ENCODE data around the gene GGA1.

GGA1 gene, protein sequence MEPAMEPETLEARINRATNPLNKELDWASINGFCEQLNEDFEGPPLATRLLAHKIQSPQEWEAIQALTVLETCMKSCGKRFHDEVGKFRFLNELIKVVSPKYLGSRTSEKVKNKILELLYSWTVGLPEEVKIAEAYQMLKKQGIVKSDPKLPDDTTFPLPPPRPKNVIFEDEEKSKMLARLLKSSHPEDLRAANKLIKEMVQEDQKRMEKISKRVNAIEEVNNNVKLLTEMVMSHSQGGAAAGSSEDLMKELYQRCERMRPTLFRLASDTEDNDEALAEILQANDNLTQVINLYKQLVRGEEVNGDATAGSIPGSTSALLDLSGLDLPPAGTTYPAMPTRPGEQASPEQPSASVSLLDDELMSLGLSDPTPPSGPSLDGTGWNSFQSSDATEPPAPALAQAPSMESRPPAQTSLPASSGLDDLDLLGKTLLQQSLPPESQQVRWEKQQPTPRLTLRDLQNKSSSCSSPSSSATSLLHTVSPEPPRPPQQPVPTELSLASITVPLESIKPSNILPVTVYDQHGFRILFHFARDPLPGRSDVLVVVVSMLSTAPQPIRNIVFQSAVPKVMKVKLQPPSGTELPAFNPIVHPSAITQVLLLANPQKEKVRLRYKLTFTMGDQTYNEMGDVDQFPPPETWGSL

DNA sequence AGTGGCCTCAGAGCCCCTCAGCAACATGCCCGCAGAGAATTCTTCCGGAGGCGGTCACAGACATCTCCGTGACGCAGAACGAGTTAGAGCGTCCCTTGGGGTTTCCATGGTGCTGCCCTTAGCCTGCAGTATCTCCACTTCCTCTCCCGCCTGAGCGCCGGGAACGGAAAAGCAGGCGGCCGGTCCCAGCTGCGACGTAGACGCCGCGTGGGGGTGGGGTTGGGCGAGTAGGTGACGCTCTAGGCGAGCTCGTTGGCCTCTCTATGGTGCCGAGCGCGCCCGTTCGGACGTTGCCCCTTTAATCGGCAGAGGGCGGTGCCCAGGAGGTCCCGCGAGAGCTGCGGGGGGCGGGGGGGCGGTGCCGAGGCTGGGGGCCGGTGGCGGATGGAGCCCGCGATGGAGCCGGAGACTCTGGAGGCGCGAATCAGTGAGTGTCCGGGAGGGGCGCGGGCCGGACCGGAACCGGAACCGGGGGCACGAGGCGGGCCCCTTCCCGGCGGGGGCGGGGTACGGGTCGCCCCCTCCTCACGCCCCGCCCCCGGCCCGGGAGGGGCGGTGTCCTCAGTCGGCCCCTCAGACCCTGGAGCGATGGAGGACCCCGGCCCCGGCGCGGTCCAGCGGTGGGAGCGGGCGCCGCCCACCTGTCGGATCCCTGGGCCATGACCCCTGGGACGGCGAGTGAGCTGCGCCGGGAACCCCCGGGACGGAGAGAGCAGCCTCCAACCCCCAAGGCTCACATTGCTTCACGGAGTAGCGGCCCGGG, at the start of gene GGA1:
Gene GGA1 (plus strand): TSS at position 358 of the 763 bp plus-strand sequence. CDS start 27 bp downstream, at position 385.
- DNase-seq (ENCODE audit: low read depth, low spot score): peak; percentile 94

DNA sequence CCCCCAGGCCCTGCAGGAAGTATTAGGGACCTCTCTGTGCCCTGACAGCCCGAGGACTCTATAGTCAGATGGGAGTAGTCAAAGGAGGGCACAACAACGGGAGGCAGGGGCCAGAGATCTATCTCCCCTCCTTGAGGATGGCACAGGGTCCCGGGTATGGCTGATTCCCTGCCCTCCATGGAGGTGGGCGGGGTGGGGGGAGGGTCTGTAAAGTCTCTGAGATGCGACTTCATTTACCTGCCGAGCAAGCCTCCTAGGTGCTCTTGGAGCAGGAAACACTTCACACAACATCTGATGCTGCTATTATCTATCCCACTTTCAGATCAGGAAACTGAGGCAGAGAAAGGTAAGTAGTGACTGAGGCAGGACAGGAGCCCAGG, 49.1 kb upstream of the GGA1 start:
- DNase-seq (ENCODE audit: low read depth, low spot score): no peak

DNA sequence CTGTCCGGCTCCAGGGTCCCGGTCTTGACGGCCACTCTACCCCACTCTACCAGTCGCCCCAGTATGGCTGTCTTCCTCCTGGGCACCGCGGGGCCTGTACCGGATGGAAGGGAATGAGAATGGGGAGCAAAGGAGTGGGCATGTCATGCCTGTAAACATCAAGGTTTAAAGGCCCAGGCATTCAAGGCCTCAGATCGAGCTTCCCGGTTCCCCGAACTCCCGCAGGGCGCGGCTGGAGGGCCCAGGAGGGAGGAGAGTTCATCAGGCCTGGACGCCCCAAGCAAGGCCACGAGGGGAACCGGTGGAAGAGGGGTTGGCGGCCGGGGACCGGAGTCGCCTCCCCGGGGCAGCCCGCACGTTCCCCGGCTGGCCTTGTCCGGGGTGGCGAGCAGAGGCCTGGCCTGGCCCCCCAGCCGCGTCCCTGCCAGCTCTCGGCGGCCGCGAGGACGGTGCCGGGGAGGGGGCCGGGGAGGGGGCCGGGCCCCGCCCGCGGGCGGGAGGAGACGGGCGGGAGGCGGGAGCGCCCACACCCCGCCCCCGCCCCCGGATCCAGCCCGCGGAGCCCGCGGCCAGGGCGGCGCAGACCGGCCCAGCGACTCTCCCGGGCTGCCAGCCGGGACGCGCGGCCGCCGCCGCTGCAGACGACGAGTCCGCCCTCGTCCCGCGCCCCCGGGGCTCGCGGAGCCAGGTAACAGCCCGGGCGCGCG, 48.6 kb upstream of the GGA1 start, which contains the start of gene CDC42EP1:
Gene CDC42EP1 (plus strand): TSS at position 580 of the 707 bp plus-strand sequence. CDS start 5,870 bp downstream, outside the sequence.
- DNase-seq (ENCODE audit: low read depth, low spot score): no peak

DNA sequence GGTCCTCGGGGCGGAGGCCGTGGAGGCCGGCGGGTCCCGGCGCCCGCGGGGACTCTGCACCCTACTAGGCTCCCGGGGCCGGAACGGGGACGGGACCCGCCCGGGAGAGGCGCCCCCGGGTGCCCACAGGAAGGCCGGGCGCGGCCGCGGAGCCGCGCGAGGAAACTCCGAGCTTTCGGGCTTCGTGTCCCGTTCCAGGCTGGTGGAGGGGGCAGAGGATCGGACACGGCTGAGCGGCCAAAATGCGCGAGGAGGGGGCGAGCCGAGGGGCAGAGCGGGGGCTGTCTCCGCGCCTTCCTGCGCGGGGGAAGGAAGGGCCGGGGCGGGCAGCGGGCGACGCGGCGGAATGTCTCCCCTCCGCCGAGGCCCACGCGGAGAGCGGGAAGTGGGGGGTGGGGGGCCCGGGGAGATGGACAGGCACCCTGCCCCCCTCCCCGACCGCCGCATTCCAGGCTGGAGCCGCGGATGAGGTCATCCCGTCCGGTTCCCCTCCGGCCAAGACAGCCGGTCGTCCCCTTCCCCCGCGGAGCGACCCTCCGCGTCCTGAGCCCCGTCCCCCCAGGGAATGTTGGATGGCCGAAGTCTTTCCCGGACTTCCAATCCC, 47.9 kb upstream of the GGA1 start:
- no peak for DNase-seq (ENCODE audit: low read depth, low spot score)

GRCh38 chr22:37561212-37562048, 47.2 kb upstream of the GGA1 start:
- peak; percentile 49 for DNase-seq (ENCODE audit: low read depth, low spot score)

DNA sequence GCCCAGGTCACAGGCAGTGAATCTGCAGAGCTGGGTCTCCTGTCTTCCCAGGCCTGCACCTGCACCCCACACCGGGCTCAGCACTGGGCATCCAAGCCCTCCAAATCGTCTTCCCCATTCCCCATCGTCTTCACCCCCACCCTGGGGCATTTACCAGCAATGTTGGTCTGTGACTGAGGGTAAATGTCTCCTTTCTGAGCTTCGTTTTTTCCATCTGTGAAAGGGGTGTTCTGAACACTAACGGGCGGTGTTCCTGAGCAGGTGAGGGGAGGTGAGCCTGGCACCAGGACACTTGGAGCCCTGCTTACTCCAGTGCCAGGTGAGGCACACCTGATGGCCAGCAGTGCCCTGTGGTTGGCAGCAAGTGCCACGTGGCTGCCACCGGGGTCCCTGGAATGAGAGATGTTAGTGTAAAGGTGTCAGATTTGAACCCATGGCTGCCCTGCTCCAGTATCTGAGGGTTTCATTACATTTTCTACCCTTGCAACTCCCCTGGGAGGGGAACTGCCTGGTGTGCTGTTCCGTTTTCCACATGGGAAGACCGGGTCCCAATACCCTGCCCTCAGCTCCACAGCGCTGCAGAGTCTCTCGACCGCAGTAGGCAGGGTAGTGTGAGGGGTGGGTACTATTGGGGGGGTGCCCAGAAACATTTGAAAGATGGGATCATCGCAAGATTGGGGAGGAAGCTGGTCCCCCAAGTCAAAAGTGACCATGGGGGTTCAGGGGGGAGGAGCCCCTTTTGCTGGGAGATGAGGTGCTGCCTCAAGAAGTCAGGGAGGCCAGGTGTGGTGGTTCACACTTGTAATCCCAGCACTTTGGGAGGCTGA, 46.4 kb upstream of the GGA1 start:
- no peak for DNase-seq (ENCODE audit: low read depth, low spot score)

DNA sequence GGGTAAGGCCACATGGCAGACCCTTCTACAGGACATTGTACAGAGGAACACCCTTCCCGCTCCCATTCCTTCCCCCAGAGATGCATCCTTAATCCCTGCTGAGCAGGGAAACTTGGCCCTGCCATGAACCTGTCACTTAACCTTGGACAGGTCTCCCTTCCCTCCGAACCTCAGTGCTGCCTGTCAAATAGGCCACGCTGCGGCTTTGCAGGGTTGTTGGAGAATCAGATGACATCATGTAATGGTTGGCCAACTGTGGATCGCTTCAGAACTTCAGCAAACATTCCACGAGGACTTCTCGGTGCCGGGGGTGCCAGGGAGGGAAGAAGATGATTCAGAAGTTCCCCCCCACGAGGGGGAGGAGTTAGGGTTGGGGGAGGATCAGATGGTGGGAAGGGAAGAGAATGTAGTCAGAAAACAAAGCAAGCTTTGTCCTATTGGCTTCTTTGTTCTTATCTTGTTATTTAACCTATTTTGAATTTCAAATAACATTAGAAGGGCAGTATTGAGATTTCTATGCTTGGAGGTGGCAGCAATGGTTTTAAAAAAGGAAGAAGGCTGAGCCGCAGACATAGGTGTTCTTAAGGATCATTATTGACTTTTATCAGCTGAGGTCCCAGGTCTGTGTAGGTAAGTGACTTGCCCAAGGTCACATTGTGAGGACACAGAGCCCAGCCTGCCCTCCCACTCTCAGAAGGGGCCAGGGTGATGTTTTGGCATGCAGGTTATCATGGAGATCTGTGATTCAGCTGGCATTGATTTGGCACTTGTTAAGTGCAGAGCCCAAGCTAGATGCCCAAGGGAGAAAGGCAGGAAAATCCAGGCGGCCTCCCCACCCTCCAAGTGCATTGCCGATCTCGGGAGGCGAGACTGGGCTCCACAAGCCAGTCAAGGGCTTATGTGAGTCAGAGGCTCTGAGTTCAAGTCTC, 45.2 kb upstream of the GGA1 start:
- DNase-seq (ENCODE audit: low read depth, low spot score): peak; percentile 68

GRCh38 chr22:37564111-37564711, 44.4 kb upstream of the GGA1 start:
- no peak for DNase-seq (ENCODE audit: low read depth, low spot score)

GRCh38 chr22:37565830-37566229, 42.8 kb upstream of the GGA1 start:
- DNase-seq (ENCODE audit: low read depth, low spot score): no peak

DNA sequence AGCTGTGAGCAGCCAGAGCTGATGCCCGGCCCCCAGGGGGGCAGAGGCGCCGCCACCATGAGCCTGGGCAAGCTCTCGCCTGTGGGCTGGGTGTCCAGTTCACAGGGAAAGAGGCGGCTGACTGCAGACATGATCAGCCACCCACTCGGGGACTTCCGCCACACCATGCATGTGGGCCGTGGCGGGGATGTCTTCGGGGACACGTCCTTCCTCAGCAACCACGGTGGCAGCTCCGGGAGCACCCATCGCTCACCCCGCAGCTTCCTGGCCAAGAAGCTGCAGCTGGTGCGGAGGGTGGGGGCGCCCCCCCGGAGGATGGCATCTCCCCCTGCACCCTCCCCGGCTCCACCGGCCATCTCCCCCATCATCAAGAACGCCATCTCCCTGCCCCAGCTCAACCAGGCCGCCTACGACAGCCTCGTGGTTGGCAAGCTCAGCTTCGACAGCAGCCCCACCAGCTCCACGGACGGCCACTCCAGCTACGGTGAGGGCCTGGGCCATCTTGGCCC, 42.3 kb upstream of the GGA1 start:
- no peak for DNase-seq (ENCODE audit: low read depth, low spot score)

- no peak for DNase-seq (ENCODE audit: low read depth, low spot score)
Observed at GRCh38 chr22:37566903-37567798, 41.5 kb upstream of the GGA1 start.

GRCh38 chr22:37568012-37568411, 40.6 kb upstream of the GGA1 start:
- DNase-seq (ENCODE audit: low read depth, low spot score): no peak

DNA sequence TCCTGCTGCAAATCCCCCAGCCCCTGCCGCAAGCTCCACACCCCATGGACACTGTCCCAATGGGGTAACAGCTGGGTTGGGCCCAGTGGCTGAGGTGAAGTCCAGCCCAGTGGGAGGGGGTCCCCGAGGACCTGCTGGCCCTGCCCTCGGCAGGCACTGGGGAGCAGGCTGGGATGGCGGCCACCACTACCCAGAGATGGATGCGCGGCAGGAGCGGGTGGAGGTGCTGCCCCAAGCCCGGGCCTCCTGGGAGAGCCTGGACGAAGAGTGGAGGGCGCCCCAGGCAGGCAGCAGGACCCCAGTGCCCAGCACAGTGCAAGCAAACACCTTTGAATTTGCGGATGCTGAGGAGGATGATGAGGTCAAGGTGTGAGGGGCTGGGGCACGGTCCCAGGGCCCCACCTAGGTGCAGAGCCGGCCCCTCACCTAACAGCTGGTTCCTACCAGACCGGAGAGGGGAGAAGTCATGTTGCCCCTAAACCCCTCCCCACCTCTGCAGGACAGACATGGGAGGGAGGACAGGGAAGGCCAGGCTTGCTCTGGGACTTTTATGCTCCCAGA, 40.1 kb upstream of the GGA1 start:
- no peak for DNase-seq (ENCODE audit: low read depth, low spot score)

DNA sequence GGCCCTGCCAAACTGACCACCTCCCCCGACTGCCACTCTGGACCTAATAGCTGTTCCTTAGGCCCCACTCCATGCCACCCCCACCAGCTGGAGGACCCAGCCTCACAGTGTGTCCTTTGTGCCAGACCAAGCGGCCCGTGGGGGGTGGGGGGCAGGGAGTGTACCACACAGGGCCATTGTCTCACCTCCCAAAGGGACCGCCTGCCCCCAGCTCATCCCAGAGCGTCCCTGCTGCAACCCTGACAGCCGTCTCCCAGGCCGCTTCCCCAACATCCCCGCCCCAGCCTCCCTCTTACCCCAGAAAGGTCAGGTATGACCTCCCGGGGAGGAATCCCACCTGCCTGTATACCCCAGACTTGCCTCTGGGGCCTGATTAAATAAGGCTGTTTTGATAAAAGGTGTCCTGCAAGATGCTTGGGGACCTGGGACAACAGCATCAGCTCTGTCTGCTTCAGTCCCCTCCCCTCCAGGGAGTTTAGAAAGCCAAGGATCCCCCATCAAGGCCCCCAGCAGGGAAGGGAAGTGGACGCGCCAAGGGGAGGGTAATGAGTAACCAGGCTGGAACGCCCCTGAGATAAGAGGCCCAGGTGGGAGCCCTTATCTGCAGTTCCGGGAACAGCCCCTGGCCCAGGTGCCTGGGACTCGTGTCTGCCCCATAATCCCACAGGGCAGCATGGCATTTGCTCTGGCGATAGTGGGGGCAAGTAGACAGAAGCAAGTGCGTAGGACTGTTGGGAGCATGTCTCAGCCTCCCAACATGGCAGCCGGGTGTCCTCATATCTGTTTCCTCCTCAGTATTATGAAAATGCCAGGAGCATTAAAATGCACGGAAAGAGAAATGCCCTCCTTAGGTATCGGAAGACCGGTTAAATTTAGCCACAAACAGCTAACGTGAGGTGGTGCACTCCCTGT, 39.4 kb upstream of the GGA1 start:
- DNase-seq (ENCODE audit: low read depth, low spot score): no peak

DNA sequence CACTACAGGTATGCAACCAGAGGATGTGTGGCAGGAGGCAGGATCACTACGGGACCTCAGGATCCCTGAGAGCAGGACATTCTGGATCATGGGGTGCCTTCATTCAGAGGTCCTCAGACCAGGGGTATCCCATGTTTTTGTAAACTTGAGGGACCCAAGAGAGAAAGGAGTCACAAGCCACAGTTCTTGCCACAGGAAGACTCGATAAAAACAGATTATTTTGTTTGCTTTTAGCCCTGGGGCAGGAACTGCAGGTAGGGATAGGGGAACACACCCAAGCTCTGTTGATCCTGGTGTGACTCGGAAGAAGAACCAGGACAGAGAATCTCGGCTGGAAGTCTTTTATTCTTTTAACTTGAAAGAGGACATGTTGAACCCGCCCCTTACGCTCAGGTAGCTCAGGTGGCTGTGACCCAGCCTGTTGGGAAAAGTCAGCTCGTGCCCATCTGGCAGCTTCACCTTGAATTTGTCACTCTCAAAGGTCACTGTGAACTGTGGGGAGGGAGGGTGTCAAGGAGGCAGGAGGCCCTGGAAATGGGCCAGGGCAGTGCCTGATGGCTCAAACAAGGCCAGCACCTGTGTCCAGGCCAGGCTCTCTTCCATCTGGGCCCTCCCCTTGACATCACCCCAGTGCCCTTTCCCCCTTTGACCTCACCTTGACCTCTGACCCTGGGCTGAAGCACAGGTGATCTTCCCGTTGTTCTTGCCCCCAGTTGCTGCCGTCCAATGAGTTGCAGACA, 38.5 kb upstream of the GGA1 start:
- DNase-seq (ENCODE audit: low read depth, low spot score): no peak
